Measurements from ENCODE around the gene FITM1. TPM values are rescaled to one million over a fixed set of nuclear protein-coding genes. Genes with fewer than 3 reads are reported as not detected.

FITM1 gene
- total RNA-seq, 2 donors from 2014 or later = 2.0 TPM; not detected in 1

DNA sequence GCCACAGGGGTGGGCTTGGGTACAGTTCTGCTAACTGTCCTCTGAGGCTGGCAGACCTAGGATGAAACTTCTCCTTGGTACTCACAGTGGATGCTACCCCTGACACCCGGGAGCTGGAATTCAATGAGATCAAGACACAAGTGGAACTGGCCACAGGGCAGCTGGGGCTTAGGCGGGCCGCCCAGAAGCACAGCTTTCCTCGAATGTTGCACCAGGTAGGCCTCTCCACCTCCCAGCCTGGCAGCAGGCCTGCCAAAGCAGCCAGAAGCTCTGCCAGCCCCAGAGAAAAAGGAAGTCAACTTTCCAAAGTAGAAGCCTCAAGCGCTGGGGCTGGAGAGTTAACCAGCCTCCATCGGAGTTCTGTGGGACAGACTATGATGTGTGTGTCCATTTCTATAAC is 13.3 kb upstream of the FITM1 start:
- Histone ChIP-seq H3K4me3 (no peak overlapping the region), H3K36me3 (peaks cover 16 to 30% of the 10 kb centered on the region in 2 donors), H3K27me3 (replicated peaks; ENCODE audit: insufficient read depth) (no peaks in the 10 kb centered on the region), H3K27ac (no peak overlapping the region), H3K4me1 (replicated peaks) (peaks cover 4% of the 10 kb centered on the region), H3K9me3 (no peaks in the 10 kb centered on the region)
- TF ChIP-seq POLR2A (IDR thresholded peaks at IDR 0.05) (no peak), CTCF (IDR thresholded peaks at IDR 0.05) (no peak), POLR2AphosphoS5 (IDR thresholded peaks at IDR 0.05) (no peak)
- intact Hi-C loops (cut with DNase I) = no loop called here
- no peak for DNase-seq (ENCODE audit: low spot score)
- WGBS = 85% methylated on average over 6 of the region's 6 CpGs

GRCh38 chr14:24119691-24120090 is 10.8 kb upstream of the FITM1 start:
- TF ChIP-seq POLR2A (IDR thresholded peaks at IDR 0.05) = no peak
- no peak for TF ChIP-seq POLR2AphosphoS5 (IDR thresholded peaks at IDR 0.05)
- TF ChIP-seq CTCF (IDR thresholded peaks at IDR 0.05) = no peak
- Histone ChIP-seq H3K27me3 (replicated peaks; ENCODE audit: insufficient read depth) (no peaks in the 10 kb centered on the region), H3K9me3 (no peaks in the 10 kb centered on the region), H3K36me3 (peaks cover 16 to 44% of the 10 kb centered on the region in 2 donors), H3K4me1 (replicated peaks) (peaks cover 4% of the 10 kb centered on the region), H3K27ac (no peak overlapping the region), H3K4me3 (no peak overlapping the region)
- WGBS = 94% methylated on average over 6 of the region's 6 CpGs
- no peak for DNase-seq (ENCODE audit: low spot score)
- intact Hi-C loops (cut with DNase I) = no loop called here

DNA sequence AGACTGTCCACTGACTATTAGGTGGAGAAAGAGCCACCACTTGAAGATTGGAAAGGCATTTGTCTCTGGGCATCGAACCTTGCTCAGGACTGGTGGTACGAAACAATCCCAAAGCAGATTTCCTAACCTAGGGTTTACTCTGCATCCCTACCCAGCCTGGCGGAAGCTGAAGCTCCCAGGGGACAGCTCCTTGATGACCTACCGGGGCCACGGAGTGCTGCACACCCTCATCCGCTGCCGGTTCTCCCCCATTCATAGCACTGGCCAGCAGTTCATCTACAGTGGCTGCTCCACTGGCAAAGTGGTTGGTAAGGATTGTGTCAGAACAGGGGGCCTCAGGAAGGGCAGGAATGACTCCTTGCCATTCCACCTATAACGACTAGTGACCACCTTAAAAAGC is 9.2 kb upstream of the FITM1 start:
- no peaks in the 10 kb centered on the region for H3K27me3 ChIP-seq (replicated peaks; ENCODE audit: insufficient read depth)
- intact Hi-C loops (cut with DNase I) = no loop called here
- WGBS = 92% methylated on average over 8 of the region's 8 CpGs
- H3K4me1 ChIP-seq (replicated peaks) = peaks cover 4% of the 10 kb centered on the region
- H3K4me3 ChIP-seq = no peak overlapping the region
- no peak for DNase-seq (ENCODE audit: low spot score)
- H3K27ac ChIP-seq = no peak overlapping the region
- TF ChIP-seq CTCF (IDR thresholded peaks at IDR 0.05) = no peak
- TF ChIP-seq POLR2A (IDR thresholded peaks at IDR 0.05) = no peak
- no peak for TF ChIP-seq POLR2AphosphoS5 (IDR thresholded peaks at IDR 0.05)
- H3K9me3 ChIP-seq = no peaks in the 10 kb centered on the region
- H3K36me3 ChIP-seq = peaks cover 16 to 44% of the 10 kb centered on the region in 2 donors

DNA sequence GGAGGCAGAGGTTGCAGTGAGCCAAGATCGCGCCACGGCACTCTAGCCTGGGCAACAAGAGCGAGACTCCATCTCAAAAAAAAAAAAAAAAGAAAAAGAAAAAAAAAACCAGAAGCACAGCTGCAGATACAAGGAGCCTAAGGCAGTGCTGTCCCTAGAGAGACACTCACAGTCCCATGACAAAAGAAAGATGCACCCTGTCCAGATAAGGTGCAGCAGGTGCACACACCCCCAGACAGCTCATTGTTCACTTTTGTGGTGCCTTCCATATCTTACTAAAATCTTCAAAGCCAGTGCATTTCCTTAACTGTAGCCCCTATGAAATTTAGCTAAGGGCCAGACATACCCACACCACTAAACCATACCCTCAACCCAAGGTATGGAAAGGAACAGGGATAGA is 8.0 kb upstream of the FITM1 start:
- TF ChIP-seq CTCF (IDR thresholded peaks at IDR 0.05) (no peak), POLR2A (IDR thresholded peaks at IDR 0.05) (no peak), POLR2AphosphoS5 (IDR thresholded peaks at IDR 0.05) (no peak)
- H3K27ac ChIP-seq = no peak overlapping the region
- H3K36me3 ChIP-seq = peaks cover 16 to 44% of the 10 kb centered on the region in 2 donors
- DNase-seq (ENCODE audit: low spot score) = no peak
- no peaks in the 10 kb centered on the region for H3K9me3 ChIP-seq
- intact Hi-C loops (cut with DNase I) = no loop called here
- H3K4me3 ChIP-seq = no peak overlapping the region
- H3K27me3 ChIP-seq (replicated peaks; ENCODE audit: insufficient read depth) = no peaks in the 10 kb centered on the region
- 87% methylated on average over 4 of the region's 4 CpGs for WGBS
- no peaks in the 10 kb centered on the region for H3K4me1 ChIP-seq (replicated peaks)

DNA sequence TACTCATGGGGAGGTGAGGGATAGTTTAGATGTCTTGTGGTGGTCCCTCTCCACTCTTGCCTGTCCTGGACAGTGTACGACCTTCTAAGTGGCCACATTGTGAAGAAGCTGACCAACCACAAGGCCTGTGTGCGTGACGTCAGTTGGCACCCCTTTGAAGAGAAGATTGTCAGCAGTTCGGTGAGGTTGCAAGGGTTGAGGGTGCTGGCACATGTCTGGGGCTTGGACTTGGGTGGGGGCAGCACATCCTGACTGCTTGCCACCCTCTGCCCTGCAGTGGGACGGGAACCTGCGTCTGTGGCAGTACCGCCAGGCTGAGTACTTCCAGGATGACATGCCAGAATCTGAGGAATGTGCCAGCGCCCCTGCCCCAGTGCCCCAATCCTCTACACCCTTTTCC is 7.6 kb upstream of the FITM1 start:
- Histone ChIP-seq H3K4me1 (replicated peaks) (no peaks in the 10 kb centered on the region), H3K27me3 (replicated peaks; ENCODE audit: insufficient read depth) (no peaks in the 10 kb centered on the region), H3K27ac (no peak overlapping the region), H3K36me3 (peaks cover 16 to 44% of the 10 kb centered on the region in 2 donors), H3K9me3 (no peaks in the 10 kb centered on the region), H3K4me3 (no peak overlapping the region)
- no peak for TF ChIP-seq POLR2A (IDR thresholded peaks at IDR 0.05)
- no peak for TF ChIP-seq POLR2AphosphoS5 (IDR thresholded peaks at IDR 0.05)
- TF ChIP-seq CTCF (IDR thresholded peaks at IDR 0.05) = no peak
- DNase-seq (ENCODE audit: low spot score) = no peak
- intact Hi-C loops (cut with DNase I) = no loop called here
- 91% methylated on average over 8 of the region's 8 CpGs for WGBS
